HCT116 (cell line): ENCODE measurements around the gene PRLR. TPM values are rescaled to one million over a fixed set of nuclear protein-coding genes. Genes with fewer than 3 reads are reported as not detected.

ENCODE experiments used
- ATAC-seq: fragments of 200-7000 bp; cut with Tn5 transposase; 2 replicates; pipeline ENCODE4 v1.9.1; 2020; ENCODE audit warnings: mild to moderate bottlenecking, moderate library complexity
- BruUV-seq: library from RNA; stranded (reverse); fragments of 400-500 nt; replicated peaks from 2 replicates; lab custom pipeline; 2021; lab: Mats Ljungman, UMichigan
- CTCF ChIA-PET: fragments of 300-600 bp; sonication (Branson Sonifier 250); formaldehyde crosslinking; loops from one replicate; lab custom pipeline; 2021; ENCODE audit warnings: antibody characterized with exemption; lab: Charles Lee
- POLR2A ChIA-PET: fragments of 300-600, 350-600 bp; sonication (Branson Sonifier 250); formaldehyde crosslinking; loops from one replicate; lab custom pipeline; 2021; ENCODE audit warnings: antibody characterized with exemption; lab: Charles Lee
- RAD21 ChIA-PET, 2 experiments: fragments of 300-600 bp; sonication (Branson Sonifier 250); formaldehyde crosslinking; loops; one replicate each; lab custom pipeline; 2023; ENCODE audit warnings: low total read pairs in 2 of 2; ENCODE audit not compliant: uncharacterized antibody in 2 of 2, unreplicated experiment in 2 of 2, low non-redundant PET in 1 of 2; lab: Charles Lee
- DNase-seq: peaks from one replicate; pipeline ENCODE4 v3.0.0-alpha.2; 2010; ENCODE audit warnings: low read depth, low spot score
- H2AFZ ChIP-seq: fragments of 200-600 bp; shearing (Covaris generic), sonication (generic); 2 replicates; pipeline ENCODE4 v1.6.1; 2017; ENCODE audit warnings: low read depth, mixed run types, mixed read lengths, antibody characterized with exemption, low read length; ENCODE audit not compliant: poor library complexity, severe bottlenecking
- H3K27ac ChIP-seq: 2 replicates; pipeline ENCODE4 v1.5.1; 2012; ENCODE audit warnings: low read depth, low read length
- H3K27me3 ChIP-seq: fragments of 200-600 bp; sonication (generic); 2 replicates; pipeline ENCODE4 v1.6.1; 2016; ENCODE audit warnings: mixed run types, low read length, mixed read lengths; ENCODE audit not compliant: insufficient read depth
- H3K36me3 ChIP-seq, 2 experiments: fragments of 200-500 bp in 1 of 2; fragments of 200-600 bp in 1 of 2; sonication (Bioruptor generic) in 1 of 2; sonication (generic) in 1 of 2; 2 replicates each; pipeline versions ENCODE4 v1.5.1 to v1.6.1; 2014 to 2016; ENCODE audit warnings: low read length in 2 of 2, inconsistent platforms in 1 of 2, mixed read lengths in 1 of 2, mixed run types in 1 of 2; ENCODE audit not compliant: insufficient read depth in 2 of 2, control insufficient read depth in 1 of 2
- H3K4me1 ChIP-seq, 2 experiments: fragments of 200-600 bp in 1 of 2; sonication (generic) in 1 of 2; 2 replicates each; pipeline versions ENCODE4 v1.5.1 to v1.6.1; 2012 to 2017; ENCODE audit warnings: low read length in 2 of 2, inconsistent platforms in 1 of 2, mild to moderate bottlenecking in 1 of 2, mixed read lengths in 1 of 2, mixed run types in 1 of 2, moderate library complexity in 1 of 2; ENCODE audit not compliant: insufficient read depth in 2 of 2, control insufficient read depth in 1 of 2
- H3K4me2 ChIP-seq: fragments of 200-600 bp; sonication (generic); 2 replicates; pipeline ENCODE4 v1.6.1; 2017; ENCODE audit warnings: mixed run types, low read length, mixed read lengths
- H3K4me3 ChIP-seq, 2 experiments: fragments of 200-600 bp in 1 of 2; sonication (generic) in 1 of 2; replicated peaks in 1 of 2; 2 replicates each; pipeline ENCODE4 v1.5.1; 2011 to 2016; ENCODE audit warnings: low read length in 2 of 2, control low read depth in 1 of 2, low read depth in 1 of 2, mild to moderate bottlenecking in 1 of 2, mixed read lengths in 1 of 2, mixed run types in 1 of 2
- H3K79me2 ChIP-seq: fragments of 200-600 bp; sonication (generic); 2 replicates; pipeline ENCODE4 v1.6.1; 2017; ENCODE audit warnings: mild to moderate bottlenecking, mixed run types, low read length, moderate library complexity, mixed read lengths; ENCODE audit not compliant: insufficient read depth
- H3K9ac ChIP-seq: fragments of 200-600 bp; sonication (generic); 2 replicates; pipeline ENCODE4 v1.6.1; 2016; ENCODE audit warnings: low read length, mixed read lengths
- H3K9me2 ChIP-seq: fragments of 200-600 bp; sonication (generic), shearing (Covaris generic); 2 replicates; pipeline ENCODE4 v1.6.1; 2017; ENCODE audit warnings: mixed run types, mild to moderate bottlenecking, moderate library complexity; ENCODE audit not compliant: insufficient read depth
- H3K9me3 ChIP-seq, 2 experiments: fragments of 200-500 bp in 1 of 2; fragments of 200-600 bp in 1 of 2; sonication (Bioruptor generic) in 1 of 2; sonication (generic) in 1 of 2; 2 replicates each; pipeline ENCODE4 v1.6.1; 2014 to 2017; ENCODE audit warnings: low read length in 2 of 2, mixed read lengths in 2 of 2, inconsistent platforms in 1 of 2, low read depth in 1 of 2, mild to moderate bottlenecking in 1 of 2, mixed run types in 1 of 2, moderate library complexity in 1 of 2; ENCODE audit not compliant: control insufficient read depth in 1 of 2, insufficient read depth in 1 of 2
- H4K20me1 ChIP-seq: fragments of 200-600 bp; sonication (generic), shearing (Covaris generic); 2 replicates; pipeline ENCODE4 v1.6.1; 2017; ENCODE audit warnings: mixed run types, mild to moderate bottlenecking, moderate library complexity; ENCODE audit not compliant: insufficient read depth
- ELF1 ChIP-seq: IDR thresholded peaks from 2 replicates; pipeline ENCODE4 v1.6.1; 2012; ENCODE audit warnings: low read depth, borderline replicate concordance
- EZH2phosphoT487 ChIP-seq: fragments of 200-600 bp; IDR thresholded peaks from 2 replicates; pipeline ENCODE4 v1.6.1; 2018; ENCODE audit warnings: antibody characterized with exemption, borderline replicate concordance
- POLR2A ChIP-seq: IDR thresholded peaks from 2 replicates; pipeline ENCODE4 v1.7.0; 2011; ENCODE audit warnings: borderline replicate concordance; ENCODE audit not compliant: insufficient read depth, insufficient read length; ENCODE audit errors: extremely low read depth
- POLR2AphosphoS5 ChIP-seq: IDR thresholded peaks from 2 replicates; pipeline ENCODE4 v1.6.1; 2011; ENCODE audit warnings: mild to moderate bottlenecking, low read depth, low read length, moderate library complexity
- SIN3A ChIP-seq: IDR thresholded peaks from 2 replicates; pipeline ENCODE4 v1.6.1; 2012; ENCODE audit warnings: low read depth
- intact Hi-C: fragments of 100-400 bp; cut with micrococcal nuclease; formaldehyde crosslinking; loops from 2 replicates; pipeline ENCODE4 v1.10.0; 2022
- total RNA-seq: library from RNA; stranded (reverse); gene quantifications from one replicate; pipeline ENCODE4 v1.2.1, GENCODE V29; 2021; ENCODE audit not compliant: unreplicated experiment
- TF ChIP-seq, protein P1 (sequence below): IDR thresholded peaks from 2 replicates; pipeline ENCODE4 v1.6.1; 2012
- TF ChIP-seq, protein P2 (sequence below), 3 experiments: fragments of 200-600 bp in 1 of 3; sonication (generic) in 1 of 3; IDR thresholded peaks in 2 of 3; conservative IDR thresholded peaks in 1 of 3; 2 replicates each; pipeline ENCODE4 v1.5.1; 2012 to 2017; ENCODE audit warnings: low read depth in 2 of 3, low read length in 2 of 3, antibody characterized with exemption in 1 of 3, borderline replicate concordance in 1 of 3, control low read depth in 1 of 3, mild to moderate bottlenecking in 1 of 3, mixed read lengths in 1 of 3, mixed run types in 1 of 3, moderate library complexity in 1 of 3; ENCODE audit not compliant: insufficient read depth in 1 of 3

PRLR gene
- total RNA-seq, 1 experiment from 2014 or later = 0.10 TPM

DNA sequence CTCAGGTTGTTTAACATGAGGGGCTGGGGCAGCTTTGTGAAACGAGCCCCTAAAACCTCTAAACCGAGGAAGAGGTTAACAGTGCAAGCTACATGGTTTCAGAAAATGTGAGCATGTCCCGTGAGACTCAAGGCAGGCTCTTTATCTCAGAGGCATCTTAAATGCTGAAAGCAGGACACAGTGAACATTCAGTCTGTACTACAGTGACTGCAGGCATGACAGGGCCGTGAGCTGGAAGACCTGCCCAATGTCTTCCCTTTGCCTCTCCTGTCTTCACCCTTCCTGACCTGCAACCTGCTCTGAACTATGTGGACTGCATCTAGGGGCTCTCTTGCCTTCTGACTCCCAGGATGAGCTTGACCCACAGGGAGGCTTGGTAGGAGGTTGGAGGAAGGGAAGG lies 58.3 kb downstream of the PRLR start (continued):
- TF ChIP-seq, protein P1, sequence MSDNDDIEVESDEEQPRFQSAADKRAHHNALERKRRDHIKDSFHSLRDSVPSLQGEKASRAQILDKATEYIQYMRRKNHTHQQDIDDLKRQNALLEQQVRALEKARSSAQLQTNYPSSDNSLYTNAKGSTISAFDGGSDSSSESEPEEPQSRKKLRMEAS = no peak

DNA sequence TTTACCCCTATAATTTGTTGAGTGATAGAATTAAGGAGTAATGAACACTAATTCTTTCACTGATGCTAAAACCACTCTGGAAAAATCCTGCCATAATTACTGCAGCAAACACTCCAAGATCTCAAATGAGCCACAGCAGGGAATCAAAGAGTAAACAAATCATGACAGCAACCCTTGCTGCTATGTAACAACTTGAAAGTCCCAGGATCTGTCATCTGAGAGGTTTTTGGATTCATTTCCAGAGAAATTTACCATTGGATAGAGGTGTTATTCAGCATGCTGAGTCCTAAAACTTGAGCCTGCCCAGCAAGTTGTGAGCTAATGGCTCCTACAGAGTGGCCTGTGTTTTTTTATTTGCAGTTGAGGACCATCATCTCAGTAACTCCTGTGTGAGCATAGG lies 59.2 kb downstream of the PRLR start:
- intact Hi-C loops = no loop called here

More for the DNA sequence above, 59.2 kb downstream of the PRLR start:
- no peak overlapping the region for H3K4me2 ChIP-seq
- no peaks in the 10 kb centered on the region for H3K79me2 ChIP-seq
- H3K27me3 ChIP-seq = no peaks in the 10 kb centered on the region
- ChIA-PET POLR2A (no interaction called here), CTCF (no interaction called here), RAD21 (no interaction called here)
- no peak overlapping the region for H3K27ac ChIP-seq
- TF ChIP-seq EZH2phosphoT487 (no peak), POLR2A (no peak), POLR2AphosphoS5 (no peak), ELF1 (no peak), SIN3A (no peak)
- TF ChIP-seq, protein P2, sequence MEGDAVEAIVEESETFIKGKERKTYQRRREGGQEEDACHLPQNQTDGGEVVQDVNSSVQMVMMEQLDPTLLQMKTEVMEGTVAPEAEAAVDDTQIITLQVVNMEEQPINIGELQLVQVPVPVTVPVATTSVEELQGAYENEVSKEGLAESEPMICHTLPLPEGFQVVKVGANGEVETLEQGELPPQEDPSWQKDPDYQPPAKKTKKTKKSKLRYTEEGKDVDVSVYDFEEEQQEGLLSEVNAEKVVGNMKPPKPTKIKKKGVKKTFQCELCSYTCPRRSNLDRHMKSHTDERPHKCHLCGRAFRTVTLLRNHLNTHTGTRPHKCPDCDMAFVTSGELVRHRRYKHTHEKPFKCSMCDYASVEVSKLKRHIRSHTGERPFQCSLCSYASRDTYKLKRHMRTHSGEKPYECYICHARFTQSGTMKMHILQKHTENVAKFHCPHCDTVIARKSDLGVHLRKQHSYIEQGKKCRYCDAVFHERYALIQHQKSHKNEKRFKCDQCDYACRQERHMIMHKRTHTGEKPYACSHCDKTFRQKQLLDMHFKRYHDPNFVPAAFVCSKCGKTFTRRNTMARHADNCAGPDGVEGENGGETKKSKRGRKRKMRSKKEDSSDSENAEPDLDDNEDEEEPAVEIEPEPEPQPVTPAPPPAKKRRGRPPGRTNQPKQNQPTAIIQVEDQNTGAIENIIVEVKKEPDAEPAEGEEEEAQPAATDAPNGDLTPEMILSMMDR (IDR thresholded peaks at IDR 0.05 in 2 of 3, conservative IDR thresholded peaks at IDR 0.05 in 1 of 3; ENCODE audit: borderline replicate concordance in 1 of 3, insufficient read depth in 1 of 3, low read depth in 2 of 3, low read length in 2 of 3) = no peak
- no peak for DNase-seq
- no TSS peak for BruUV-seq
- H3K9me2 ChIP-seq = no peaks in the 10 kb centered on the region
- H3K4me1 ChIP-seq = no peaks in the 10 kb centered on the region
- H3K36me3 ChIP-seq = no peaks in the 10 kb centered on the region
- H4K20me1 ChIP-seq = no peaks in the 10 kb centered on the region
- H2AFZ ChIP-seq = no peak overlapping the region
- no peak for ATAC-seq
- no peaks in the 10 kb centered on the region for H3K9me3 ChIP-seq
- H3K9ac ChIP-seq = no peak overlapping the region
- no peak overlapping the region for H3K4me3 ChIP-seq
